GM18907 (cell line): ENCODE measurements around the gene DNAH1.

ENCODE experiments used
- ATAC-seq: cut with Tn5 transposase; IDR thresholded peaks from one replicate; pipeline ENCODE4 v1.9.1; 2021; ENCODE audit warnings: mild to moderate bottlenecking, moderate library complexity; ENCODE audit not compliant: unreplicated experiment

DNAH1 gene

DNA sequence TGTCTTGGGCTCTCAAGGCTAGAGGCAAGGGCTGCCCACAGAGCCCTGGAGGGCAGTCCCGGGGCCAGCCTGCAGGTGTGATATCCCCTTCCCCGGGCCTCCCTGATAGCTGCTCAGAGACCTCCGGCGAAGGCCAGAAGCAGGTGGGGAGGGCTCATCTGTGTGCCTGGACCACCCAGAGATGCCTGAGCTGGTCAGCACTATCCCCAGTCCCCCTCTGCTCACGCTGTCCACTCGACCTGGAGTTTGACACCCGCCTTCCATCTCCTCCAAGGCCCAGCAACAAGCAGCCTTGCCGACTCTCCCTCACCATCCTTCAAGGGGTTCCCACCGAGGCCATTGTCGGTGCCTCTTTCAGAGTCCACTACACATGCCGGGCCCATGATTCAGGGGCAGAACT, 39.4 kb downstream of the DNAH1 start:
- no peak for ATAC-seq

DNA sequence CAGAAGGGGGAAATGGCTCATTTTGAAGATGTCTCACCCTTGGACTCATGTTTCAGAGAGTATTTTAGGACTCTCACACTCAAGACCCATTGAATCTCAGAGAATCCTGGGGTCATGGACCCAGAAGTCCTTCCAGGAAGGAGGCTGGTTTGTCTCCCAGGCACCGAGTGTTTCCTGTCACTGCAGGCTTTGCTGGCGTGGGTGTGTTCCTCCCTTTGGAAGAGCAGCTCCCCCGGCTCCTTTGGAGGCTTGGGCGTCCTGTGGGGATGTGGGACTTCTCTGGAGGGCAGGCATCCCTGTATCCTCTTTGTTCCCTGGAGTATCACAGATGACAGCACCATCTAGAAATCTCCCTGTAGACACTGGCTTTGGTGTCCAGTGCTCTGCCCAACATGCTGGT, 40.0 kb downstream of the DNAH1 start:
- no peak for ATAC-seq

DNA sequence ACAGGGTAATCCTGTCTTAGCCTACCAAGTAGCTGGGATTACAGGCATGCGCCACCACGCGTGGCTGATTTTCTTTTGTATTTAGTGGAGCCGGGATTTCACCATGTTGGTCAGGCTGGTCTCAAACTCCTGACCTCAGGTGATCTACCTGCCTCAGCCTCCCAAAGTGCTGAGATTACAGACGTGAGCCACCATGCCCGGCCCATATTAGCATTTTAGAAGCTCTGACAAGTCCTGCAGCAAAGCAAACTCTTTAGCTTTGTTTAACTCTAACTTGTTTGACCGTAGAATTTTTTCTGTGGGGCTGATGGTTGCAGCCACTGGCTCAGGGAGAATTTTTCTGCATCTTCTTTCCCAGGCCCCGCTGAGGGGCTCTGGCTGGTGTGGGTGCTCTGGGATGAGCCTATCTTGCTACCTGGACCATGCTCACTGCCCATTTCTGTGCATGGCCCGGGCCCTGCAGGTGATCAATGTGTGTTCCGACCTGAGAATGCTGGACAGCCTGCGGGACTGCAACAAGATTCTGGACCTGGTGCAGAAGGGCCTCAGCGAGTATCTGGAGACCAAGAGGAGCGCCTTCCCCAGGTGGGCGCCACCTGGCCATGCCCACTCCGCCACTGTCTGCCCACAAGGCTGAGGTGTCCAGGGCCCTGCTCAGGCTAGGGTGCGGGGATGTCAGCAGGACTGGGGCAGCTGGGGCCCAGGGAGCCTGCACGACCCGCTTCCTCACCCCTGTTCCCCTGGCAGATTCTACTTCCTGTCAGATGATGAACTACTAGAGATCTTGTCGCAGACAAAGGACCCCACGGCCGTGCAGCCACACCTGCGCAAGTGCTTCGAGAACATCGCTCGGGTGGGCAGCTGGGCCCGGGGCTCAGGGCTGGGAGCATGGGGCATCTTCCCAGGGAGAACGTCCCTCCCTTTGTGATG, 41.3 kb downstream of the DNAH1 start:
- no peak for ATAC-seq

DNA sequence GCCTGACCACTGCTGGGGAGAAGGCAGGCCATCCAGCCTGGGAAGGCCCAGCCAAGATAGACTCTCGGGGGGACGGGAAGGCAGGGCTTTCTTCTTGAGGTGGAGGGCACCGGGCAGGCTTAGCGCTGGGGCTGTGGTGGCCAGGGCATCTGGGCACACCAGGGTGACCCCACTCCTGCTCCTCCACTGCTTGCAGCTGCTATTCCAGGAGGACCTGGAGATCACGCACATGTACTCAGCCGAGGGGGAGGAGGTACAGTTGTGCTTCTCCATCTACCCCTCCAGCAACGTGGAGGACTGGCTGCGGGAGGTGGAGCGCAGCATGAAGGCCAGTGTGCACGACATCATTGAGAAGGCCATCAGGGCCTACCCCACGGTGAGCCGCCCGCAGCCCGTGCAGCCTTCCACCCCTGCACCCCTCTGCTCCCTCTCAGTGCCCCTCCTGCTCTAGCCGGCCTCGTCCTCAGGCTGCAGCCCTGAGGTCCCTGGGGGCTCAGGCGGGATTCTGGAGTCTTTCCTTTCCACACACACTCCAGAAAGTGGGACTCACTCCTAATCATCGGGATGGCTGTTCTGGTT, 42.3 kb downstream of the DNAH1 start:
- no peak for ATAC-seq

DNA sequence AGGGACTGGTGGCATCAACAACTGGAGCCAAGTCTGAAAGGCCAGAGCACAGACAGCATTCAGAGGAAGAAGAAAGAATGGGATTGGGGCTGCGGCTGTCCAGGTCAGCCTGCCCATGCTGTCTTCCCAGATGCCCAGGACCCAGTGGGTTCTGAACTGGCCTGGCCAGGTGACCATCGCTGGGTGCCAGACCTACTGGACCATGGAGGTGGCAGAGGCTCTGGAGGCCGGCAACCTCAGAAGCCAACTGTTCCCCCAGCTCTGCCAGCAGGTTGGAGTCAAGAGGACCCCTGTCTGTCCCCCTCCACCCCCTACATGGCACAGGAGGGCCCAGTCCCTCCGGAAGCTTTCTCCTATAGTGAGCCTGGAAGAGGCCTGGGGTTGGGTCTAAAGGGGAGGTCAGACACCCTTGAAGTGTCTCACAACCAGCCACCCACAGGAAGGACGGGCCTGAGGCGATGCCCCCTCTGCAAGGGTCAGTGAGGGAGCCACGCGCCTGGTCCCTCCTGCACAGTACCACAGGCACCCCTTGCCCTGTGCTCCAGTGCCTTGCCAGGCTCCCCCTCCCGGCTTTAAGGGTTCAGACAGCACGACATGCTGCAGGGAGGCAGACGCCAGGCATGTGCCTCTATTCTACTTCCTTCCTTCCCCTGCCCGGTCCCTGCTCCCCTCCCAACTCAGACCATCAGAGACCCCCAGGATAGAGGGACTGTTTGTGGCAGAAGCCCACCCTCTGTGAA, 43.2 kb downstream of the DNAH1 start:
- ATAC-seq = no peak

DNA sequence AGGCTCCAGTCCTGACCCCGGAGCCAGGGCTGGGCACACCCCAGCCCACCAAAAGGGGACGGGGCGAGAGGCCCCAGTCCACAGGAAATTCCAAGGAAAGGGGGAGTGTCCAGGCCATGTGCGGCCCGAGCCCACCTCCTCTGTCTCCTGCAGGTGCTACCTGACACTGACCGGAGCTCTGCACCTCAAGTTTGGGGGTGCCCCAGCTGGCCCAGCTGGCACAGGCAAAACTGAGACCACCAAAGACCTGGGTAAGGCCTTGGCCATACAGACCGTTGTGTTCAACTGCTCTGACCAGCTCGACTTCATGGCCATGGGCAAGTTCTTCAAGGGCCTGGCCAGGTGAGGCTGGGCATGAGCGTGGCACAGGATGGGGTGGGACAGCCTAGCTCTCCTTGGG, 44.9 kb downstream of the DNAH1 start:
- ATAC-seq = no peak

DNA sequence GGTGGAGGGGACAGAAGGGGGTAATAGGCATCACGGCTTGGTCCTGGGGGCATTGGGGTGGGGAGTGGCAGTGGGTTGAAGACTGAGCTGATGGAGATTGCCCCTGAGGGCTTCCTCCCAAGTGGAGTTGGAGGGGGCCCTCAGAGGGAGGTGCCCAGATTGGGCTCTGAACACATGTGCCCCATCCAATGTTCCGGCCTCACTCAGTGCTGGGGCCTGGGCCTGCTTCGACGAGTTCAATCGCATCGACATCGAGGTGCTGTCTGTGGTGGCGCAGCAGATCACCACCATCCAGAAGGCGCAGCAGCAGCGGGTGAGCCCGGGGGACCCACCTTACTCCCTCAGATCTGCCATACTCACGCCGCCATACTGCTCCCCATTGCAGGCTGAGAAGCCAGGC, 45.3 kb downstream of the DNAH1 start:
- ATAC-seq = no peak

DNA sequence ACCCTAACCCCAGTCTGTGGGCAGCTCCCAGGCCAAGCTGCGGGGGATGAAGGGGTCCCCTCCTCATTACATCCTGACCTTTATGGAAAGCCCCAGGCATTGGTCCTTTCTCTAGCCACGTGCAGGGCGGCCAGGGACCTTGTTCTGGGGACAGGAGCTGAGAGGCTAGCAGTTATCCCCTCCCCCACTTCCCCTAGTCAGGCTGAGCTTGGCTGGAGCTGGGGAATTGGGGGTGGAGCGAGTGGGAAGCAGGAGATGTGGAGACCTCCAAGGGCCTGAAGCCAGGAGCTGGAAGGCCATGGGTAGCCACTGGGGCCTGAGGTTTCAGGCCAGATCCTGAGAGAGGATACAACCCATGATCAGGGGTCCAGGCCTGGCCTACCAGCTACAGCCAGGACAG, 45.8 kb downstream of the DNAH1 start:
- no peak for ATAC-seq

DNA sequence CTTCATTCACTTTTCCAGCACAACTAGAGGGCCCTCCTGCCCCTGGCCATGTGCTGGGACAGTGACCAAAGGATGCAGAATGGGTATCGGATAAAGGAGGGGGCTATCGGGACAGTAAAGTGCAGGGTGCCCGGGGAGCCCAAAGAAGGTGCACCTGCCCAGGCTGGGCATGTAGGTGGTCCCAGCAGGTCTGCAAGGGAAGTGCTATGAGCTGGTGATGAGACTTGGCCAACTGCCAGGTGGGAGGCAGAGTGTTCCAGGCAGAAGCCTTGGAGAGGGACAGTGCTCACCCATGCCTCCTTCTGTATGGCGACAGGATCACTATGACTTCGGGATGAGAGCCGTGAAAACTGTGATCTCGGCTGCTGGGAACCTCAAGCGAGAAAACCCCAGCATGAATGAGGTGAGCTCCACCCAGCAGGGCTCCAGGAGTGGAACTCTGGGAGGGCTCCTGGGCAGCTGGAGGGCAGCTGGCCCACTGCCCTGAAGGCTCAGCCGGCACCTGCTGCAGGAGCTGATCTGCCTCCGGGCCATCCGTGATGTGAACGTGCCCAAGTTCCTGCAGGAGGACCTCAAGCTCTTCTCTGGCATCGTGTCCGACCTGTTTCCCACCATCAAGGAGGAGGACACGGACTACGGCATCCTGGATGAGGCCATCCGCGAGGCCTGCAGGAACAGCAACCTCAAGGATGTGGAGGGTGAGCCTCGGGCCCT, 48.4 kb downstream of the DNAH1 start:
- no peak for ATAC-seq

DNA sequence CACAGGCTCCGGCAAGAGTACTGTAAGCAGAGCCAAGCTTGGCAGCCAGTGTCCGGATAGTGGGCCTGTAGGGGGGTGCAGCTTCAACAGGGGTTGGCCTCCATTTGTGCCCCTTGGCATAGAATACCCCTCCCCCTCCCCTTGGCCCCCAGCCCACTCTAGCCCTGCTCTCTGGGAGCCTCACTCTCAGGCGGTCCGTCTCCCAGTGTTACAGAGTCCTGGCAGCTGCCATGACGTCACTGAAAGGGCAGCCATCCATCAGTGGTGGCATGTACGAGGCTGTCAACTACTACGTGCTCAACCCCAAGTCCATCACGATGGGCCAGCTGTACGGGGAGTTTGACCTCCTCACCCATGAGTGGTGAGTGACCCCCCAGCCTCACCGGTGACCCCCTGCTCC, 50.4 kb downstream of the DNAH1 start:
- ATAC-seq = no peak

DNA sequence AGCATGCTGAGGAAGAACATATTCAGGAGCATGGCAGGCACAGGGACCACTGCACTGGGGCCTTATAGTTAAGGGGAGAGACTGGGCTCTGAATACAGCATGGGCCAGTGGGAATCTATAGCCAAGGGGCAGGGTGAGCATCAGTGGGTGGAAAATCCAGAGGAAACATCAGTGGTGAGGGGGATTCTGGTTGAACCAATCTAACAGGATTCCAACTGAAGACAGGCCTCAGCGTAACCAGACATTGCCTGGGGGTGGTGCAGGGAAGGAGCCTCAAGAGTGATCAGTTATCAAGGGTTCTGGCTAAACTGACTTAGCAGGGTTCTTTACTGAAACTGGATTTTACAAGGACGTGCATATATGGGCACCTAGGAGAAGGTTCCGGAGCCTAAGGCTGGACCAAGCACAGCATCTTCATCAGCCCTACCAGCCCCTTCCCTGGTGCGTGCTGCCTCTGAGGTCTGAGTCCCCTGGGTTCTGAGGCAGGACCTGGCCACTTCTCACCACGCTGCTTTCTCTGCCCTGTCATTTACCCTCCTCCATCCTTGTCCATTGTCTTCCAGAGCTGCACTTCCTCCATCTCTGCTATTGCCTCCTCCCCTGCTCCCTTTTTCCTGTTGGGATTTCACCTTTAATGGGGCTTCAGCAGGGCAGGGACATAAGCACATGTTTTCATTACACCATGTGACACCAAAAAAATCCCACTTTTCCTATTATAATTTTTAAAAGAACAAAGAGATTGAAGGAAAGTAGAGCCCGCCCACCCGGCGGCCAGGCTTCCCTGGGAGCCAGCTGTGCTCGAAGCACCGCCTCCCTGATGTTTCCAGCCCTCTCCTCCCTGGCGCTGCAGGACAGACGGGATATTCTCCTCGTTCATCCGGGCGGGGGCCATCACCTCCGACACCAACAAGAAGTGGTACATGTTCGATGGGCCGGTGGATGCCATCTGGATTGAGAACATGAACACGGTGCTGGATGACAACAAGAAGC, 52.1 kb downstream of the DNAH1 start:
- ATAC-seq = no peak

DNA sequence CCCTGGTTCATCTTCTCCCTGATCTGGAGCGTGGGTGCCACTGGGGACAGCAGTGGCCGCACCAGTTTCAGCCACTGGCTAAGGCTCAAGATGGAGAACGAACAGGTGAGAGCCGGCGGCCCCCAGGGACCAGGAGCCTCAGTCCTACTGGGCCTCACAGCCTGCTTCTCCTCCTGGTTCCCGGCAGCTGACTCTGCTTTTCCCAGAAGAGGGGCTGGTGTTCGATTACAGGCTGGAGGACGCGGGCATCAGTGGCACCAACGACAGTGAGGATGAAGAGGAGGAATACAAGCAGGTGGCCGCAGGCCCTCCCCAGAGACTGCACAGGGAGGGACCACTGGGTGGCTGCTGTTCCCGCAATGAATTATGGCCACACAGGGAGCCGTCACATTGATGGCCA, 54.4 kb downstream of the DNAH1 start:
- ATAC-seq = no peak

DNA sequence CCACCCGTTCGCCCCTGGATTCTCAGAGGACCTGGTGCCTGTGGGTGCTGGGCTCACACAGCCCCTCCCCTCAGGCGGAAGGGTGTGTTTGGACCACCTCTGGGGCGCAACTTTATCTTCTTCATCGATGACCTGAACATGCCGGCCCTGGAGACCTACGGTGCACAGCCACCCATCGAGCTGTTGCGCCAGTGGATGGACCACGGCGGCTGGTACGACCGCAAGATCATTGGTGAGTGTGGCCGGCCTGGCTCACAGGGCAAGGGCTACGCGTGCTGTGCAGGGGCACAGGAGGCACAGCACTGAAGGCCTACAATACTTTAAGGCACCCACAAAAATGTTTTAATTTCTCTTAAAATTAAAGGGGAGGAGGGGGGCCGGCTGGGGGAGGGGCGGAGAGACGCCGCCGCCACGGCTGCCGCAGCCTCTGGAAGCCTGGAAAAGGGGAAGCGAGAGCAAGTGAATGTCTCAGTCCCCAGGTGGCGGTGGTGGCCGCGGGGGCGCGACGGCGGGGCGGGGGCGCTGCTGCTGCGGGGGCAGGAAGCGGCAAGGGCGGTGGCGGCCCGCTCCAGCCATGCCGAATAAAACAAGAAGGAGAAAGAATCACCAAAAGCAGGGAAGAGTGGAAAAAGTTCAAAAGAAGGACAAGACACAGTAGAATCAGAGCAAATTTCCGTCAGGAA, 56.8 kb downstream of the DNAH1 start:
- ATAC-seq = no peak

DNA sequence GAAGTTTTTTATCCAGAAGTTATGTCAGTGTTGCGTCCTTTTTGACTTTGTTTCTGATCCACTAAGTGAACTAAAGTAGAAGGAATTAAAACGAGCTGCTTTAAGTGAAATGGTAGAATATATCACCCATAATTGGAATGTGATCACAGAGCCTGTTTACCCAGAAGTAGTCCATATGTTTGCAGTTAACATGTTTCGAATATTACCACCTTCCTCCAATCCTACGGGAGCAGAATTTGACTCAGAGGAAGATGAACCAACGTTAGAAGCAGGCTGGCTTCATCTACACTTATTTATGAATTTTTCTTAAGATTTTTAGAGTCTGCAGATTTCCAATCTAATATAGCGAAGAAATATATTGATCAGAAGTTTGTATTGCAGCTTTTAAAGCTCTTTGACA, 57.6 kb downstream of the DNAH1 start:
- no peak for ATAC-seq

DNA sequence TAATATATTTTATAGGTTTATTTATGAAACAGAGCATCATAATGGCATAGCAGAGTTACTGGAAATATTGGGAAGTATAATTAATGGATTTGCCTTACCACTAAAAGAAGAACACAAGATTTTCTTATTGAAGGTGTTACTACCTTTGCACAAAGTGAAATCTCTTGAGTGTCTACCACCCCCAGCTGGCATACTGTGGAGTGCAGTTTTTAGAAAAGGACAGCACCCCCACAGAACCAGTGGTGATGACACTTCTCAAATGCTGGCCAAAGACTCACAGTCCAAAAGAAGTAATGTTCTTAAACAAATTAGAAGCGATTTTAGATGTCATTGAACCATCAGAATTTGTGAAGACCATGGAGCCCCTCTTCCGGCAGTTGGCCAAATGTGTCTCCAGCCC, 58.1 kb downstream of the DNAH1 start:
- no peak for ATAC-seq

DNA sequence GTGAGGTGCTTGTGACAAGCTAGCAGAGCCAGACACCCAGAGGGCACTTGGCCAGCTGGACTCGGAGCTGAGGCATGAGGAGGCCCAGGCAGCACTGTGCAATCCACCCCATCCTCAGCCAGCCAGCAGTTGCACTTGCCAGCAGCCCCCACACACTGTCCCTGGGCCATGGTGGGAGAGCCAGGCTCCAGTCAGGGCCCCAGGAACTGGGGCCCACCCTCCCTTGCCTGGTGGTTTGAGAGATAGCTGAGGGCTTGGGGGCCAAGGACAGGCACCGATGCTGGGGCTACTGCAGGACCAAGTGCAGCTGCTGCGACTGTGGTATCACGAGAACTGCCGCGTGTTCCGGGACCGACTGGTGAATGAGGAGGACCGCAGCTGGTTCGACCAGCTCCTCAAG, 63.5 kb downstream of the DNAH1 start:
- ATAC-seq = no peak

DNA sequence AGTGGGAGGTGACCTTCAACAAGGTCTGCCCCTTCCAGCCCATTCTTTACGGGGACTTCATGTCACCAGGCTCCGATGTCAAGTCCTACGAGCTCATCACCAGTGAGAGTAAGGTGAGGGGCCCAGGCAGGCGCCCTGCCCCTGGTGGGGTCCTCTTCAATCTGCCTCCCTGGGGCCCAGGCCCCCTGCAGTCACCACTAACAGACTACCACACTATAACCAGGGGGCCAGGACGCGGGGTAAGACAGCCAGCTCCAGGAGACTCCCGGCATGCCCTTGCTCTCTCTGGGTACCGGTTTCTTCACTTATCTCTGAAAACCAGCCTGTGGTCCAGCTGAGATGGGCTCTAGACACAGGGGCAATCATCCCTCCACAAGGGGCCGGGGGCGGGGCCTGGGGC, 63.9 kb downstream of the DNAH1 start:
- ATAC-seq = no peak

DNA sequence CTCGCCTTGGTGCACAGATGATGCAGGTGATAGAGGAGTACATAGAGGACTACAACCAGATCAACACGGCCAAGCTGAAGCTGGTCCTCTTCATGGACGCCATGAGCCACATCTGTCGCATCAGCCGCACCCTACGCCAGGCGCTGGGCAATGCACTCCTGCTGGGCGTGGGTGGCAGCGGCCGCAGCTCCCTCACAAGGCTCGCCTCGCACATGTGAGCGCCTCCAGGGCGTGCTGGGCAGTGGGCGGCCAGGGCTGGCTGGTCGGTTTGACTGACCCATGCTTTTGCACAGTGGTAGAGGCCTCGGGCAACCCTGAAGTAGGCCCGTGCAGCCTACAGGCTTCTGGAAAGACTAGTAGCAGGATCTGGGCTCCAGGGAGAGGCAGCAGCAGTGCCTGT, 65.5 kb downstream of the DNAH1 start:
- no peak for ATAC-seq

DNA sequence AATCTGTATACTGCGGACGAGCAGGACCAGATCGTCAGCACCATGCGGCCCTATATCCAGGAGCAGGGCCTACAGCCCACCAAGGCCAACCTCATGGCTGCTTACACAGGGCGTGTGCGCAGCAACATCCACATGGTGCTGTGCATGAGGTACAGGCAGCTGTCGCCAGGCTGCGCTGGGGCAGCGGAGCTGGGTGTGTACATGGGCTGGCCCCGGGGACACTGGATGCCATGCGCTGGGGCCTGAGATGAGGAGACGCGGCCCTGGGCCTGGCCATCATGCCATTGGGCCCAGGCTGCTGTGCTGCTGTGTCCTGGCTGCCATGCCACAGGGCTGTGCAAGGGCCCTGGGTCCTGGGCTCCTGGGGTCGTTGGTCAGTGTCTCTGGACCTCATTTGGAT, 67.3 kb downstream of the DNAH1 start:
- no peak for ATAC-seq
